Mammary epithelial cell (primary cell): Measurements from ENCODE around the gene NIT1.

Experiments
- CTCF ChIP-seq, 2 donors: IDR thresholded peaks in 1 of 2; conservative IDR thresholded peaks in 1 of 2; 2 replicates each; pipeline ENCODE4 v1.5.1; 2011 to 2012; ENCODE audit warnings: inconsistent platforms in 2 of 2, low read length in 2 of 2, mild to moderate bottlenecking in 2 of 2, control low read depth in 1 of 2, low read depth in 1 of 2; ENCODE audit not compliant: insufficient read depth in 1 of 2; ENCODE audit errors: extremely low read depth in 1 of 2
- EZH2 ChIP-seq: IDR thresholded peaks from 2 replicates; pipeline ENCODE4 v1.6.1; 2012; ENCODE audit warnings: low read length, inconsistent platforms, borderline replicate concordance

- TF ChIP-seq CTCF (conservative IDR thresholded peaks at IDR 0.05 in 1 of 2, IDR thresholded peaks at IDR 0.05 in 1 of 2; ENCODE audit: extremely low read depth in 1 of 2, insufficient read depth in 1 of 2, low read depth in 1 of 2, low read length in 2 of 2): no peak
- TF ChIP-seq EZH2: no peak
Observed at GRCh38 chr1:161094481-161094880, 23.4 kb upstream of the NIT1 start.
